ENCODE data around the gene MACROD2.

DNA sequence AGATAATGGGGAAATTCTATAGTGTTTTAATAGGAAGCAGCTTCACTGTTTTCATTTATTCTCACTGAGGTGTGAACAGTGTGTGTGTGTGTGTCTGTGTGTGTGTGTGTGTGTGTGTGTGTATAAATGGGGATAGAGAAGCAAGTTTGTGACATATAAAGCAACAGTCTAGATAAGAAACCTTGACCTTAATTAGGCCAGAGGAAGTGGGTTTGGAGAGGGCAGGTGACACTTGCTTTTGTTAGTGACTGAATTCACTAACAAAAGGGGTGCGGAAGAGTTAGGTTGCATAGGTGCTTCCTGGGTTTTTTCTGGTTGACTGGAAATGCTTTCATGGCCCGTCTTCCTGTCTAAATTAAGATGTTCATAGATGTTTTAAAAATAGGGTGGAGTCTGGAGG lies 857.8 kb downstream of the MACROD2 start:
- TF ChIP-seq, protein P1, sequence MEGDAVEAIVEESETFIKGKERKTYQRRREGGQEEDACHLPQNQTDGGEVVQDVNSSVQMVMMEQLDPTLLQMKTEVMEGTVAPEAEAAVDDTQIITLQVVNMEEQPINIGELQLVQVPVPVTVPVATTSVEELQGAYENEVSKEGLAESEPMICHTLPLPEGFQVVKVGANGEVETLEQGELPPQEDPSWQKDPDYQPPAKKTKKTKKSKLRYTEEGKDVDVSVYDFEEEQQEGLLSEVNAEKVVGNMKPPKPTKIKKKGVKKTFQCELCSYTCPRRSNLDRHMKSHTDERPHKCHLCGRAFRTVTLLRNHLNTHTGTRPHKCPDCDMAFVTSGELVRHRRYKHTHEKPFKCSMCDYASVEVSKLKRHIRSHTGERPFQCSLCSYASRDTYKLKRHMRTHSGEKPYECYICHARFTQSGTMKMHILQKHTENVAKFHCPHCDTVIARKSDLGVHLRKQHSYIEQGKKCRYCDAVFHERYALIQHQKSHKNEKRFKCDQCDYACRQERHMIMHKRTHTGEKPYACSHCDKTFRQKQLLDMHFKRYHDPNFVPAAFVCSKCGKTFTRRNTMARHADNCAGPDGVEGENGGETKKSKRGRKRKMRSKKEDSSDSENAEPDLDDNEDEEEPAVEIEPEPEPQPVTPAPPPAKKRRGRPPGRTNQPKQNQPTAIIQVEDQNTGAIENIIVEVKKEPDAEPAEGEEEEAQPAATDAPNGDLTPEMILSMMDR (IDR thresholded peaks at IDR 0.05): no peak
- no peak for TF ChIP-seq POLR2A (IDR thresholded peaks at IDR 0.05)
